ENCODE measurements around the gene ZBTB9. TPM values are rescaled to one million over a fixed set of nuclear protein-coding genes. Genes with fewer than 3 reads are reported as not detected.
"Not testable (repeated sequence)": the region's sequence is repeated elsewhere in the genome, so short reads cannot be mapped to it uniquely, and the experiment has no call there.

ZBTB9 gene
- total RNA-seq, 4 donors from 2014 or later, result 4.0 to 5.4 (median 4.6) TPM

DNA sequence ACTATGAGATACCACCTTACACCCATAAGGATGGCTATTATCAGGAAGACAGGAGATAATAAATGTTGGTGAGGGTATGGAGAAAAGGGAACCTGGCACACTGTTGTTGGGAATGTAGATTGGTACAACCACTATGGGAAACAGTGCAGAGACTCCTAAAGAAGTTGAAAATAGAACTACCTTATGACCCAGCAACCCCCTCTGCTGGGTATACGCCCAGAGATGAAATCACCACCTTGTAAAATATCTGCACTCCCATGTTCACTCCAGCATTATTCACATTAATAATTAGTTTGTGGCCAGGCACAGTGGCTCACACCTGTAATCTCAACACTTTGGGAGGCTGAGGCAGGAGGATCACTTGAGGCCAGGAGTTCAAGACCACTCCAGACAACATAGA lies 26.8 kb downstream of the ZBTB9 start:
- intact Hi-C loops (cut with DNase I; ENCODE audit: low total_unique reads), result no loop called here
- WGBS, 2 donors, result 66 to 78% methylated on average over 1 of the region's 1 CpG
- no peak overlapping the region for H3K4me3 ChIP-seq (ENCODE audit: low read depth, poor library complexity, severe bottlenecking)
- no peak for TF ChIP-seq POLR2A (IDR thresholded peaks at IDR 0.05)
- TF ChIP-seq, protein P1, sequence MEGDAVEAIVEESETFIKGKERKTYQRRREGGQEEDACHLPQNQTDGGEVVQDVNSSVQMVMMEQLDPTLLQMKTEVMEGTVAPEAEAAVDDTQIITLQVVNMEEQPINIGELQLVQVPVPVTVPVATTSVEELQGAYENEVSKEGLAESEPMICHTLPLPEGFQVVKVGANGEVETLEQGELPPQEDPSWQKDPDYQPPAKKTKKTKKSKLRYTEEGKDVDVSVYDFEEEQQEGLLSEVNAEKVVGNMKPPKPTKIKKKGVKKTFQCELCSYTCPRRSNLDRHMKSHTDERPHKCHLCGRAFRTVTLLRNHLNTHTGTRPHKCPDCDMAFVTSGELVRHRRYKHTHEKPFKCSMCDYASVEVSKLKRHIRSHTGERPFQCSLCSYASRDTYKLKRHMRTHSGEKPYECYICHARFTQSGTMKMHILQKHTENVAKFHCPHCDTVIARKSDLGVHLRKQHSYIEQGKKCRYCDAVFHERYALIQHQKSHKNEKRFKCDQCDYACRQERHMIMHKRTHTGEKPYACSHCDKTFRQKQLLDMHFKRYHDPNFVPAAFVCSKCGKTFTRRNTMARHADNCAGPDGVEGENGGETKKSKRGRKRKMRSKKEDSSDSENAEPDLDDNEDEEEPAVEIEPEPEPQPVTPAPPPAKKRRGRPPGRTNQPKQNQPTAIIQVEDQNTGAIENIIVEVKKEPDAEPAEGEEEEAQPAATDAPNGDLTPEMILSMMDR (IDR thresholded peaks at IDR 0.05), result no peak
- DNase-seq (ENCODE audit: low spot score in 2 of 2), result no peak

DNA sequence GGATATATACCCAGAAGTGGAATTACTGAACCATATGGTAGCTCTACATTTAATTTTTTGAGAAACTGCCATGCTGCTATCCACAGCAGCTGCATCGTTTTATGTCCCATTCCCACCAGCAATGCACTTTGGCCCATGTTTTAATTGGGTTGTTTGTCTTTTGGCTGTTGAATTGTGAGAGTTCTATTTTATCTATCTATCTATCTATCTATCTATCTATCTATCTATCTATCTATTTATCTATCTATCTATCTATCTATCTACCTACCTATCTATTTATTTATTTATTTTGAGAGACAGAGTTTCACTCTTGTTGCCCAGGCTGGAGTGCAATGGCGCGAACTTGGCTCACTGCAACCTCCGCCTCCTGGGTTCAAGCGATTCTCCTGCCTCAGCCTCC lies 28.2 kb downstream of the ZBTB9 start:
- WGBS, 2 donors, result 89 to 93% methylated on average over 5 of the region's 5 CpGs
- H3K4me3 ChIP-seq (ENCODE audit: low read depth, poor library complexity, severe bottlenecking); intact Hi-C loops (cut with DNase I; ENCODE audit: low total_unique reads); DNase-seq (ENCODE audit: low spot score in 2 of 2): not testable (repeated sequence)

DNA sequence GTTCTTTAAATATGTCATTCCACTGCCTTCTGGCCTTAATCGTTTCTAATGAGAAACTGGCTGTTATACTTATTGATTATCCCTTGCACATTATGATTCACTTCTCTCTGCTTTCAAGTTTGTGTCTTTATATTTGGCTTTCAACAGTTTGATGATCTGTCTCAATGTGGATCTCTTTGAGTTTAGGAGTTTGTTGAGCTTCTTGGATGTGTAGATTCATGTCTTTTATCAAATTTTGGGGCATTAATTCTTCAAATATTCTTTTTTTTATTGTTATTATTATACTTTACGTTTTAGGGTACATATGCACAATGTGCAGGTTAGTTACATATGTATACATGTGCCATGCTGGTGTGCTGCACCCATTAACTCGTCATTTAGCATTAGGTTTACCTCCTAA lies 29.3 kb downstream of the ZBTB9 start:
- intact Hi-C loops (cut with DNase I; ENCODE audit: low total_unique reads), result no loop called here
- TF ChIP-seq, protein P1 (IDR thresholded peaks at IDR 0.05), result no peak
- TF ChIP-seq POLR2A (IDR thresholded peaks at IDR 0.05), result no peak
- 65 to 87% methylated on average over 3 of the region's 3 CpGs for WGBS, 2 donors
- DNase-seq (ENCODE audit: low spot score in 2 of 2), result no peak
- H3K4me3 ChIP-seq (ENCODE audit: low read depth, poor library complexity, severe bottlenecking), result no peak overlapping the region

DNA sequence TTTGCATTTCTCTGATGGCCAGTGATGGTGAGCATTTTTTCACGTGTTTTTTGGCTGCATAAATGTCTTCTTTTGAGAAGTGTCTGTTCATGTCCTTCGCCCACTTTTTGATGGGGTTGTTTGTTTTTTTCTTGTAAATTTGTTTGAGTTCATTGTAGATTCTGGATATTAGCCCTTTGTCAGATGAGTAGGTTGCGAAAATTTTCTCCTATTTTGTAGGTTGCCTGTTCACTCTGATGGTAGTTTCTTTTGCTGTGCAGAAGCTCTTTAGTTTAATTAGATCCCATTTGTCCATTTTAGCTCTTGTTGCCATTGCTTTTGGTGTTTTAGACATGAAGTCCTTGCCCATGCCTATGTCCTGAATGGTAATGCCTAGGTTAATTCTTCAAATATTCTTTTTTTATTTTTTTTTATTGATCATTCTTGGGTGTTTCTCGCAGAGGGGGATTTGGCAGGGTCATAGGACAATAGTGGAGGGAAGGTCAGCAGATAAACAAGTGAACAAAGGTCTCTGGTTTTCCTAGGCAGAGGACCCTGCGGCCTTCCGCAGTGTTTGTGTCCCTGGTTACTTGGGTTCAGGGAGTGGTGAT lies 30.4 kb downstream of the ZBTB9 start:
- DNase-seq (ENCODE audit: low spot score in 2 of 2); intact Hi-C loops (cut with DNase I; ENCODE audit: low total_unique reads); H3K4me3 ChIP-seq (ENCODE audit: low read depth, poor library complexity, severe bottlenecking): not testable (repeated sequence)
- 45 to 98% methylated on average over 4 of the region's 6 CpGs for WGBS, 2 donors

DNA sequence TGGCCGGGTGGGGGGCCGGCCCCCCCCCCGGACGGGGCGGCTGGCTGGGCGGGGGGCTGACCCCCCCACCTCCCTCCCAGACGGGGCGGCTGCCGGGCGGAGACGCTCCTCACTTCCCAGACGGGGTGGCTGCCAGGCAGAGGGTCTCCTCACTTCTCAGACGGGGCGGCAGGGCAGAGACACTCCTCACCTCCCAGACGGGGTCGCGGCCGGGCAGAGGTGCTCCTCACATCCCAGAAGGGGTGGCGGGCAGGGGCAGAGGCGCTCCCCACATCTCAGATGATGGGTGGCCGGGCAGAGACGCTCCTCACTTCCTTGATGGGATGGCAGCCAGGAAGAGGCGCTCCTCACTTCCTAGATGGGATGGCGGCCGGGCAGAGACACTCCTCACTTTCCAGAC lies 31.3 kb downstream of the ZBTB9 start:
- DNase-seq (ENCODE audit: low spot score in 2 of 2); intact Hi-C loops (cut with DNase I; ENCODE audit: low total_unique reads); H3K4me3 ChIP-seq (ENCODE audit: low read depth, poor library complexity, severe bottlenecking): not testable (repeated sequence)
- 85% methylated on average over 5 to 14 of the region's 25 CpGs for WGBS, 2 donors

DNA sequence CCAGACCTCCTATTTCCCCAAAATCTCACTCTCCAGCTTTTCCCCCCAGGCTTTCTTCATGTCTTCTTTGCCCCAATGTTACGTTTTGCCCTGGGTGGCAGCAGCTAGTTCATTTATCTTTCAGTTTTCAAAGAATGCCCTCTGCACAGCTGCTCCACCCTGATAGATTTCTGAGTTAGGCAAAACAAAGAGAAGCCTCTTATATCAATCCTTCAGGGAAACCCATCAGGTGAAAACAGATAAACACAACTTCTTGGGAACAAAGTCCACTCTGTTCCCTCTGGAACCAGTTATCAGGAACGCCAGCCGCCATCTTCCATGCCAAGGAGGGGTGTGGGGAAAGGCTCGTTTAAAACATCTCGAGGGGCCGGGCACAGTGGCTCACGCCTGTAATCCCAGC lies 34.0 kb downstream of the ZBTB9 start:
- no peak overlapping the region for H3K4me3 ChIP-seq (ENCODE audit: low read depth, poor library complexity, severe bottlenecking)

DNA sequence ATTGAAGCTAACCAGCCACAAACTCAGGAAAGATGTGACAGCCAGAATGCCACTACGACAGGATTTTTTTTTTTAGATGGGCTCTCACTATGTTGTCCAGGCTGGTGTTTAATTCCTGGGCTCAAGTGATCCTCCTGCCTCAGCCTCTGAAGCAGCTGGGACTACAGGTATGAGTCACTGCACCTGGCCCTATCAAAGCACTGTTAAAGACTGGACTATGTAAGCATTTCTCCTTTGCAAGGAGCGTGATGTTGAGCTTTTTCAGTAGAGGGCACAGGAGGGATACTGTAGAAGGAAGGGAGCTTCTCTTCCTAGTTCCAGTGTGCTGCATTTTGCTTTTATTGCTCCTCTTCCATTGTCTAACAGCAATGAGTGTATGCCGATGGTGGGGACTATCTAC lies 35.8 kb downstream of the ZBTB9 start:
- 74 to 79% methylated on average over 3 of the region's 3 CpGs for WGBS, 2 donors
- TF ChIP-seq, protein P1 (IDR thresholded peaks at IDR 0.05), result no peak
- no peak for TF ChIP-seq POLR2A (IDR thresholded peaks at IDR 0.05)
- no peak for DNase-seq (ENCODE audit: low spot score in 2 of 2)
- no peak overlapping the region for H3K4me3 ChIP-seq (ENCODE audit: low read depth, poor library complexity, severe bottlenecking)
- intact Hi-C loops (cut with DNase I; ENCODE audit: low total_unique reads), result no loop called here

More for the DNA sequence above, 34.0 kb downstream of the ZBTB9 start:
- TF ChIP-seq, protein P1 (IDR thresholded peaks at IDR 0.05), result no peak
- TF ChIP-seq POLR2A (IDR thresholded peaks at IDR 0.05), result no peak
- intact Hi-C loops (cut with DNase I; ENCODE audit: low total_unique reads), result no loop called here
- DNase-seq (ENCODE audit: low spot score in 2 of 2), result peak in 1 of 2 donors; percentile 50
- 87 to 88% methylated on average over 7 of the region's 7 CpGs for WGBS, 2 donors

Measured in lower leg skin (tissue), 4 donors.